K562 (cell line): Measurements from ENCODE around the gene PANK2. TPM values are rescaled to one million over a fixed set of nuclear protein-coding genes. Genes with fewer than 3 reads are reported as not detected.

Source experiments
- BCLAF1 ChIP-seq, 2 experiments: fragments of 450-650 bp in 1 of 2; IDR thresholded peaks; 2 replicates each; pipeline ENCODE4 v1.6.1; 2011 to 2017; ENCODE audit warnings: low read depth in 2 of 2, antibody characterized with exemption in 1 of 2, borderline replicate concordance in 1 of 2, low read length in 1 of 2, mild to moderate bottlenecking in 1 of 2, mixed read lengths in 1 of 2; ENCODE audit not compliant: control insufficient read depth in 1 of 2
- CC2D1A ChIP-seq: fragments of 450-650 bp; IDR thresholded peaks from 2 replicates; pipeline ENCODE4 v1.6.1; 2017; ENCODE audit warnings: mild to moderate bottlenecking
- CXXC5 ChIP-seq: fragments of 250-450 bp; sonication (Bioruptor Pico); IDR thresholded peaks from 2 replicates; pipeline ENCODE4 v1.8.0; 2022; ENCODE audit warnings: inconsistent platforms, mild to moderate bottlenecking, moderate library complexity
- FOXA3 ChIP-seq, 2 experiments: fragments of 450-650 bp in 1 of 2; sonication (generic) in 1 of 2; formaldehyde crosslinking; IDR thresholded peaks in 1 of 2; conservative IDR thresholded peaks in 1 of 2; 2 replicates each; pipeline versions ENCODE4 v1.4.0 to v1.8.0; 2020 to 2022; ENCODE audit warnings: mild to moderate bottlenecking in 2 of 2, missing genetic modification reagents in 1 of 2
- FOXP1 ChIP-seq: sonication (generic); formaldehyde crosslinking; IDR thresholded peaks from 2 replicates; pipeline ENCODE4 v1.8.0; 2022; ENCODE audit warnings: mild to moderate bottlenecking, missing genetic modification reagents
- HDAC2 ChIP-seq: fragments of 450-650 bp; IDR thresholded peaks from 2 replicates; pipeline ENCODE4 v1.6.1; 2016; ENCODE audit warnings: mild to moderate bottlenecking
- HLTF ChIP-seq: fragments of 450-650 bp; IDR thresholded peaks from 2 replicates; pipeline ENCODE4 v1.6.1; 2016
- HNRNPL ChIP-seq: fragments of 200-400 bp; formaldehyde crosslinking; IDR thresholded peaks from 2 replicates; pipeline ENCODE4 v1.6.1; 2017; ENCODE audit warnings: low read depth, mild to moderate bottlenecking, low read length
- MYNN ChIP-seq, 2 experiments: sonication (generic); formaldehyde crosslinking in 1 of 2; IDR thresholded peaks; 2 replicates each; pipeline versions ENCODE4 v1.5.0 to v1.6.1; 2016 to 2020; ENCODE audit warnings: antibody characterized with exemption in 1 of 2, missing genetic modification reagents in 1 of 2
- NCOA1 ChIP-seq: fragments of 450-650 bp; IDR thresholded peaks from 2 replicates; pipeline ENCODE4 v1.6.1; 2016; ENCODE audit warnings: low read depth
- NCOA2 ChIP-seq, 2 experiments: fragments of 450-650 bp; IDR thresholded peaks; 2 replicates each; pipeline ENCODE4 v1.6.1; 2018; ENCODE audit warnings: mild to moderate bottlenecking in 2 of 2, moderate library complexity in 1 of 2; ENCODE audit not compliant: partially characterized antibody in 2 of 2
- NRF1 ChIP-seq, 2 experiments: fragments of 450-650 bp; IDR thresholded peaks in 1 of 2; conservative IDR thresholded peaks in 1 of 2; 2 replicates each; pipeline ENCODE4 v1.6.1; 2014; ENCODE audit warnings: mild to moderate bottlenecking in 2 of 2
- SIN3A ChIP-seq, 2 experiments: fragments of 150-350 bp in 1 of 2; IDR thresholded peaks; 2 replicates each; pipeline ENCODE4 v1.6.1; 2011 to 2016; ENCODE audit warnings: borderline replicate concordance in 2 of 2, low read depth in 2 of 2, low read length in 2 of 2, mild to moderate bottlenecking in 2 of 2, moderate library complexity in 2 of 2; ENCODE audit not compliant: control insufficient read depth in 1 of 2
- SMAD4 ChIP-seq: fragments of 250-450 bp; sonication (Bioruptor Pico); conservative IDR thresholded peaks from 2 replicates; pipeline ENCODE4 v1.8.0; 2021; ENCODE audit warnings: inconsistent platforms, mild to moderate bottlenecking, moderate library complexity
- TAL1 ChIP-seq: fragments of 450-650 bp; IDR thresholded peaks from 2 replicates; pipeline ENCODE4 v1.6.1; 2016; ENCODE audit warnings: mild to moderate bottlenecking
- TRIM24 ChIP-seq, 2 experiments: fragments of 450-650 bp; IDR thresholded peaks; 2 replicates each; pipeline ENCODE4 v1.6.1; 2016
- ZNF217 ChIP-seq: sonication (generic); formaldehyde crosslinking; IDR thresholded peaks from 2 replicates; pipeline ENCODE4 v1.8.0; 2022; ENCODE audit warnings: mild to moderate bottlenecking, missing genetic modification reagents
- ZNF274 ChIP-seq: IDR thresholded peaks from 2 replicates; pipeline ENCODE4 v1.6.1; 2011; ENCODE audit warnings: low read depth, mild to moderate bottlenecking, low read length, moderate library complexity, borderline replicate concordance
- polyA plus RNA-seq, 8 experiments: library from polyadenylated mRNA; depleted of rRNA in 4 of 8; stranded (reverse) in 5 of 8; unstranded in 3 of 8; fragments of >200 nt; fragmentation: Nextera tagmentation in 2 of 8; fragmentation: Illumina TruSeq in 1 of 8; extraction: Ambion mirVana in 2 of 8; extraction: Trizol in 1 of 8; gene quantifications; 2 replicates each; pipeline versions ENCODE4 v1.2.1 to v1.2.3, GENCODE V29; 2011 to 2014; ENCODE audit warnings: inconsistent platforms in 1 of 8, missing spikeins in 1 of 8
- total RNA-seq, 7 experiments: library from RNA; depleted of rRNA in 6 of 7; stranded (reverse); fragments of >200 nt in 6 of 7; fragmentation: Illumina TruSeq in 2 of 7; extraction: Trizol in 2 of 7; gene quantifications; 2 replicates each; pipeline versions ENCODE4 v1.2.1 to v1.2.3, GENCODE V29; 2011 to 2021; ENCODE audit warnings: low replicate concordance in 1 of 7
- TF ChIP-seq, protein P1 (sequence below): sonication (generic); formaldehyde crosslinking; IDR thresholded peaks from 2 replicates; pipeline ENCODE4 v1.8.0; 2022; ENCODE audit warnings: mild to moderate bottlenecking, missing genetic modification reagents
- TF ChIP-seq, protein P2 (sequence below): fragments of 450-650 bp; IDR thresholded peaks from 2 replicates; pipeline ENCODE4 v1.6.1; 2016; ENCODE audit warnings: missing biosample characterization, missing genetic modification characterization
- TF ChIP-seq, protein P3 (sequence below): sonication (generic); formaldehyde crosslinking; IDR thresholded peaks from 2 replicates; pipeline ENCODE4 v1.8.1; 2023; ENCODE audit warnings: mild to moderate bottlenecking, missing genetic modification reagents

The PANK2 gene
- total and polyA plus RNA-seq, 9 of the 15 experiments (the other 6 are each of a cell fraction or from before 2014, with no cell fraction given): 14.9 to 43.5 (median 31.4) TPM

- TF ChIP-seq FOXA3 (CRISPR knock-in tag; conservative IDR thresholded peaks at IDR 0.05 in 1 of 2, IDR thresholded peaks at IDR 0.05 in 1 of 2): peak in 1 of 2 experiments; percentile 53; a peak in 1 of 4 replicates
- TF ChIP-seq TAL1: peak; percentile 97
- TF ChIP-seq HDAC2: peak; percentile 87
- TF ChIP-seq ZNF274: peak; percentile 68; the same call in 1 of the 2 replicates
- TF ChIP-seq MYNN (IDR thresholded peaks at IDR 0.05): no peak
- TF ChIP-seq MYNN (CRISPR knock-in tag; IDR thresholded peaks at IDR 0.05): no peak
- peak in 1 of 2 experiments; percentile 53; a peak in 1 of 4 replicates for TF ChIP-seq BCLAF1 (IDR thresholded peaks at IDR 0.05; ENCODE audit: borderline replicate concordance in 1 of 2, control insufficient read depth in 1 of 2, low read depth in 2 of 2, low read length in 1 of 2)
- TF ChIP-seq NCOA1: peak; percentile 72; the same call in 1 of the 2 replicates
- peak; percentile 62; the same call in 1 of the 2 replicates for TF ChIP-seq HLTF
- peak; percentile 44; the same call in 1 of the 2 replicates for TF ChIP-seq CXXC5
- TF ChIP-seq, protein P1, sequence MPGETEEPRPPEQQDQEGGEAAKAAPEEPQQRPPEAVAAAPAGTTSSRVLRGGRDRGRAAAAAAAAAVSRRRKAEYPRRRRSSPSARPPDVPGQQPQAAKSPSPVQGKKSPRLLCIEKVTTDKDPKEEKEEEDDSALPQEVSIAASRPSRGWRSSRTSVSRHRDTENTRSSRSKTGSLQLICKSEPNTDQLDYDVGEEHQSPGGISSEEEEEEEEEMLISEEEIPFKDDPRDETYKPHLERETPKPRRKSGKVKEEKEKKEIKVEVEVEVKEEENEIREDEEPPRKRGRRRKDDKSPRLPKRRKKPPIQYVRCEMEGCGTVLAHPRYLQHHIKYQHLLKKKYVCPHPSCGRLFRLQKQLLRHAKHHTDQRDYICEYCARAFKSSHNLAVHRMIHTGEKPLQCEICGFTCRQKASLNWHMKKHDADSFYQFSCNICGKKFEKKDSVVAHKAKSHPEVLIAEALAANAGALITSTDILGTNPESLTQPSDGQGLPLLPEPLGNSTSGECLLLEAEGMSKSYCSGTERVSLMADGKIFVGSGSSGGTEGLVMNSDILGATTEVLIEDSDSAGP (CRISPR knock-in tag): no peak
- no peak for TF ChIP-seq ZNF217 (CRISPR knock-in tag)
- TF ChIP-seq TRIM24 (IDR thresholded peaks at IDR 0.05): peak; percentile 87 to 92
- no peak for TF ChIP-seq FOXP1
- TF ChIP-seq NRF1 (conservative IDR thresholded peaks at IDR 0.05 in 1 of 2, IDR thresholded peaks at IDR 0.05 in 1 of 2): no peak
- TF ChIP-seq NCOA2 (IDR thresholded peaks at IDR 0.05; ENCODE audit: partially characterized antibody in 2 of 2): no peak
- no peak for TF ChIP-seq HNRNPL
- TF ChIP-seq, protein P2, sequence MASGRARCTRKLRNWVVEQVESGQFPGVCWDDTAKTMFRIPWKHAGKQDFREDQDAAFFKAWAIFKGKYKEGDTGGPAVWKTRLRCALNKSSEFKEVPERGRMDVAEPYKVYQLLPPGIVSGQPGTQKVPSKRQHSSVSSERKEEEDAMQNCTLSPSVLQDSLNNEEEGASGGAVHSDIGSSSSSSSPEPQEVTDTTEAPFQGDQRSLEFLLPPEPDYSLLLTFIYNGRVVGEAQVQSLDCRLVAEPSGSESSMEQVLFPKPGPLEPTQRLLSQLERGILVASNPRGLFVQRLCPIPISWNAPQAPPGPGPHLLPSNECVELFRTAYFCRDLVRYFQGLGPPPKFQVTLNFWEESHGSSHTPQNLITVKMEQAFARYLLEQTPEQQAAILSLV (tag): 0 out of 2 replicates have a peak, but pooled peaks have one; percentile 10
- TF ChIP-seq CC2D1A: peak; percentile 92; the same call in 1 of the 2 replicates
- TF ChIP-seq SIN3A (IDR thresholded peaks at IDR 0.05; ENCODE audit: borderline replicate concordance in 2 of 2, control insufficient read depth in 1 of 2, low read depth in 2 of 2, low read length in 2 of 2): no peak
- TF ChIP-seq SMAD4 (CRISPR knock-in tag): 0 out of 2 replicates have a peak, but pooled peaks have one; percentile 50
- TF ChIP-seq, protein P3, sequence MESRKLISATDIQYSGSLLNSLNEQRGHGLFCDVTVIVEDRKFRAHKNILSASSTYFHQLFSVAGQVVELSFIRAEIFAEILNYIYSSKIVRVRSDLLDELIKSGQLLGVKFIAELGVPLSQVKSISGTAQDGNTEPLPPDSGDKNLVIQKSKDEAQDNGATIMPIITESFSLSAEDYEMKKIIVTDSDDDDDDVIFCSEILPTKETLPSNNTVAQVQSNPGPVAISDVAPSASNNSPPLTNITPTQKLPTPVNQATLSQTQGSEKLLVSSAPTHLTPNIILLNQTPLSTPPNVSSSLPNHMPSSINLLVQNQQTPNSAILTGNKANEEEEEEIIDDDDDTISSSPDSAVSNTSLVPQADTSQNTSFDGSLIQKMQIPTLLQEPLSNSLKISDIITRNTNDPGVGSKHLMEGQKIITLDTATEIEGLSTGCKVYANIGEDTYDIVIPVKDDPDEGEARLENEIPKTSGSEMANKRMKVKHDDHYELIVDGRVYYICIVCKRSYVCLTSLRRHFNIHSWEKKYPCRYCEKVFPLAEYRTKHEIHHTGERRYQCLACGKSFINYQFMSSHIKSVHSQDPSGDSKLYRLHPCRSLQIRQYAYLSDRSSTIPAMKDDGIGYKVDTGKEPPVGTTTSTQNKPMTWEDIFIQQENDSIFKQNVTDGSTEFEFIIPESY (CRISPR knock-in tag): no peak
Measured at GRCh38 chr20:3909952-3910366, 20.8 kb downstream of the PANK2 start (continued).
